ENCODE data around the gene CHST8.

The CHST8 gene

DNA sequence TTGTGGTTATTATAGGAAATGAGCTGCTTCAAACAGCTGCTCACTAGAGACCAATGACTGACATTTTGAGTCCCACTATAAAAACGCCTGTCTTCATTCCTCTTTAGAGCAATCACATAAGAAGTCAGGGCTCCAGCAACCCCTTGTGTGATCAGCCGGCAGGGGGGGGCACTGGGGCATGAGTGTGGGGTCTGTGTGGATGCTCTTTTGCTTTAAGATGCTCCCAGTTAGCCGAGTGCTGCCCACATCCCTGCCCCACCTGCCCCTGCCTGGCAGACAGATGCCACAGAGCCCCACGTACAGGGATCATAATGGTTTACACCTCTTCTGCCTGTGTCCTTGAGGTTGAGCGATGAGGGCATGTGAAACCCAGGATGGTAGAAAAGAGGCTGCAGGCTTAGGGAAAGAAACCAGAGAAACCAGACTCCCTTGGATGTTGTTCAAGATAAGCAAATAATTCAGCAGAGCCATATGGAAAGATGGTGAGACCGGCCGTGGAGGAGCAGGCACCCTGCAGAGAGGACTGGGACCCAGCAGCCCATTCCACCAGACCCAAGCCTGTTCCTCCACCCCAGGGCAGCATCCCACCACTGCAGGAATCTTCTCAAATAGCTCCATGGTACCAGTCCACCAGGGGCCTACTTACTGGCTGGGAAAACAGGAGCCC, 55.4 kb downstream of the CHST8 start:
- no peak overlapping the region for H3K27ac ChIP-seq (ENCODE audit: low read depth, low read length)
- H3K4me1 ChIP-seq (ENCODE audit: insufficient read depth, low read length) = no peaks in the 10 kb centered on the region
- H3K27me3 ChIP-seq (ENCODE audit: control insufficient read depth in 1 of 2, insufficient read depth in 2 of 2, low read length in 2 of 2) = peaks cover 0 to 9% of the 10 kb centered on the region in 2 donors
- H3K36me3 ChIP-seq (ENCODE audit: insufficient read depth, low read length) = no peaks in the 10 kb centered on the region
- no peaks in the 10 kb centered on the region for H3K9me3 ChIP-seq (ENCODE audit: low read length)
- H3K4me3 ChIP-seq (ENCODE audit: low read depth in 1 of 2, low read length in 2 of 2) = no peak overlapping the region
- H3K9ac ChIP-seq (ENCODE audit: low read length) = no peak overlapping the region

DNA sequence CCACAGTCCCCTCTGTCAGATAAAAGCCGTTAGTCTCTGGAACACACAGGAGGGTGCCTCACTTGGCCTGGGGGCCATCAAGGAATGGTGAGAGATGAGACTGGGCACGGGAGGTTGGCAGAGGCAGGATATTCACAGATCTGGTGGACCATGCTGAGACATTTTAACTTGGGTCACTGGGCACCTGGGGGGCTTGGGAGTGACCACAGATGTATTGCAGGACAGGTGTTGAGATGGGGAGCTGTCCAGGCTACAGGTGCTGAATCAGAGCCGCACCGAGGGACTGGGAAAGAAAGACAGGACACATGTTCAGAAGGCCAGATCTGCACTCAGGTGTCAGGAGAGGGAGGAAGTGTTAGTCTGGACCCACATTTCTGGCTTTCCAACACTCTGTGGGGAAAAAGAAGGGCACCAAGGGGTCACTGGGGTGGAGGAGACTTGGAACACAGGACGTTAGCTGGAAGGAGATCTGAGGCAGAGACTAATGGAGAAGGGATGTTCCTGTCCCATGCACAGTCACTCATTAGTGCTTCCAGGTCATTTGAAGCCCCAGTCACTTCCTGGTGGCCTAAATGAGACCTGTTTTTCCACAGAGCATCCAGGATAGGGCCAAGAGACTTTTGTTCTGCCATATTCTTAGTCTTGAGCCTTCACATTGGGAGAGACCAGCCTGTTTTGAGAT, 56.1 kb downstream of the CHST8 start:
- no peaks in the 10 kb centered on the region for H3K4me1 ChIP-seq (ENCODE audit: insufficient read depth, low read length)
- no peak overlapping the region for H3K4me3 ChIP-seq (ENCODE audit: low read depth in 1 of 2, low read length in 2 of 2)
- H3K27ac ChIP-seq (ENCODE audit: low read depth, low read length) = no peak overlapping the region
- no peaks in the 10 kb centered on the region for H3K9me3 ChIP-seq (ENCODE audit: low read length)
- H3K9ac ChIP-seq (ENCODE audit: low read length) = no peak overlapping the region
- no peaks in the 10 kb centered on the region for H3K36me3 ChIP-seq (ENCODE audit: insufficient read depth, low read length)
- peaks cover 0 to 9% of the 10 kb centered on the region in 2 donors for H3K27me3 ChIP-seq (ENCODE audit: control insufficient read depth in 1 of 2, insufficient read depth in 2 of 2, low read length in 2 of 2)

DNA sequence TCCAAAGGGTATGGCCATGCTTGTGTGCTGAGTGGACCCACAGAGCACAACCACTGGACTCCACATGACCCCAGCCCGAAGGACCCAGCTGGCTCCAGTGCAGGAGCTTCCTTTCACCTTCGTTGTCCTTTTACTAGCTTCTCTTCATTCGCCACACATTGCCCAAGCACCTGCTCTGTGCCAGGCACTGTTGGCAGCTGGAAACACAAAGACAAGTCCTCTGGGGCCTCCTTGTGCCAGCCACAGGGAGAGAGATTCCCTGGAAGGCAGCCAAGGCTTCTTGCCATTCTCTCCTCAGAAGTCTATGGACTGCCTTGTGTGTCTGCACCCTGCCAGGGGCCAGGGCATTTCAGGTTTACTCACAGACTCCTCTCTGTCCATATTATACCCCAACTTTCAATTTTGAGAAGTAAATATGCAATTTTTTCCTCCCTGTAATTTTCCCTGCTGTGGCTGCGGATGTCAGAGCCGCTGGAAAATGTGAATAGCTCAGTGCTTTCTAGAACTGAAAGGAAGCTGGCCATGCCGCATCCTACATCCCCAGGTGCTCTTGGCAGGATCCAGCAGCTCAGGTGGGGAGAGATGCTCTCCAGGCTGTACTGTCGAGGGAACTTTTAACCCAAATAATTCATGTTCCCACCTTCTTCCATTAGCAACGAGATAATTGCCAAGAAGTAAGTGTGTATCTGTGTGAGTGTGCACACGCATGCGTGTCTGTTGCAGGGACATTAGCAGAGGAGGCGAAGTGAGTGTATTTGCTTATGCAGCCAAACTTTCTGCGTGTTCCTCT, 57.2 kb downstream of the CHST8 start:
- Histone ChIP-seq H3K36me3 (ENCODE audit: insufficient read depth, low read length) (no peaks in the 10 kb centered on the region), H3K27me3 (ENCODE audit: control insufficient read depth in 1 of 2, insufficient read depth in 2 of 2, low read length in 2 of 2) (peaks cover 0 to 16% of the 10 kb centered on the region in 2 donors), H3K9ac (ENCODE audit: low read length) (no peak overlapping the region), H3K4me1 (ENCODE audit: insufficient read depth, low read length) (no peaks in the 10 kb centered on the region), H3K27ac (ENCODE audit: low read depth, low read length) (no peak overlapping the region), H3K4me3 (ENCODE audit: low read depth in 1 of 2, low read length in 2 of 2) (no peak overlapping the region), H3K9me3 (ENCODE audit: low read length) (no peaks in the 10 kb centered on the region)

DNA sequence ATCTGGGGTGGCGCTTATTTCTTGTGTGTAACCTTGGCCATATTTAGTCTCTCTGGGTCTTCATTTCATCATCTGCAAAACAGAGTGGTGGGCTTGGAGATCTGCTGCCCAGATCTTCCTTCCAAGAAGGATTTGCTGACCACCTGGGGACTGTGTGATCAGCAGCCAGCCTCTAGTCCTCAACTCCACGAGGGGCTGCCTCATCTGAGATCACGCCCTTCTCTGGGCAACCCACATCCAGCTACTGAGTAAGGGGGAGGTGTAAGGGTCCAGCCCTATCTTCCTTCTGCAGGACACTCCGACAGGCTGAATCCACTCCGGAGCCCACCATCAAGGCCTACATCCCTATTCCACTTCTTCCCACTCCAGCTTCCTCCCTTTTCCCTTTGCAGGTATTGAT, 57.9 kb downstream of the CHST8 start:
- peaks cover 0 to 21% of the 10 kb centered on the region in 2 donors for H3K27me3 ChIP-seq (ENCODE audit: control insufficient read depth in 1 of 2, insufficient read depth in 2 of 2, low read length in 2 of 2)
- H3K4me1 ChIP-seq (ENCODE audit: insufficient read depth, low read length) = no peaks in the 10 kb centered on the region
- no peak overlapping the region for H3K4me3 ChIP-seq (ENCODE audit: low read depth in 1 of 2, low read length in 2 of 2)
- no peaks in the 10 kb centered on the region for H3K36me3 ChIP-seq (ENCODE audit: insufficient read depth, low read length)
- H3K9me3 ChIP-seq (ENCODE audit: low read length) = no peaks in the 10 kb centered on the region
- no peak overlapping the region for H3K9ac ChIP-seq (ENCODE audit: low read length)
- H3K27ac ChIP-seq (ENCODE audit: low read depth, low read length) = no peak overlapping the region

DNA sequence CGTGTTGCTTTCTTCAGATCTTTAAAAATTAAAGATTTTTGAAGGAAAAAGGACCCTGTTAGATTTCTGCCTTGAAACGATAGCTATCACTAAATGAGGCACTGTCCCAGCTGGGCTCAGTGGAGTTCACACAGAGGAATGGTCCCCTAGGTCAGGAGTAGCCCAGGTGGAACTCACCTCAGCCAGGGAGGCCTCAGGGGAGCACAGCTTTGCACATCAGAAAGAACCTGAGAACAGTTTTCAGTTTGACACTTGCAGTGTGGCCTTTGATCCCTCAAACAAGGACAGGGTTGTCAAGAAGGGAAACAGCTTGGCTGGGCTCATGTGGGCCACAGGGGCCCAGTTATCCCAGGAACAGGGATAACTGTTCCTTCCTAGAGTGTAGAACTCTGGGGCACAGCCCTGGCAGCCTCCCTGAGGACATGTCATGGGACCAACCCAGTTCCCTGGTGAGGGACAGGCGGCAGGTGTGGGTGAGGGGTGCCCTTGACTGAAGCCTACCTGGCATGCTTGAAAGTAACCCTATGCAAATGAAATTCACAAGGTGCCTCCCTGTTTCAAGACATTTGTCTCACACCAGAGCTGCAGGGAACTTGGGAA, 59.4 kb downstream of the CHST8 start:
- Histone ChIP-seq H3K4me3 (ENCODE audit: low read depth in 1 of 2, low read length in 2 of 2) (no peak overlapping the region), H3K9ac (ENCODE audit: low read length) (no peak overlapping the region), H3K9me3 (ENCODE audit: low read length) (no peaks in the 10 kb centered on the region), H3K27me3 (ENCODE audit: control insufficient read depth in 1 of 2, insufficient read depth in 2 of 2, low read length in 2 of 2) (peaks cover 7 to 31% of the 10 kb centered on the region in 2 donors), H3K4me1 (ENCODE audit: insufficient read depth, low read length) (no peaks in the 10 kb centered on the region), H3K27ac (ENCODE audit: low read depth, low read length) (no peak overlapping the region), H3K36me3 (ENCODE audit: insufficient read depth, low read length) (no peaks in the 10 kb centered on the region)

DNA sequence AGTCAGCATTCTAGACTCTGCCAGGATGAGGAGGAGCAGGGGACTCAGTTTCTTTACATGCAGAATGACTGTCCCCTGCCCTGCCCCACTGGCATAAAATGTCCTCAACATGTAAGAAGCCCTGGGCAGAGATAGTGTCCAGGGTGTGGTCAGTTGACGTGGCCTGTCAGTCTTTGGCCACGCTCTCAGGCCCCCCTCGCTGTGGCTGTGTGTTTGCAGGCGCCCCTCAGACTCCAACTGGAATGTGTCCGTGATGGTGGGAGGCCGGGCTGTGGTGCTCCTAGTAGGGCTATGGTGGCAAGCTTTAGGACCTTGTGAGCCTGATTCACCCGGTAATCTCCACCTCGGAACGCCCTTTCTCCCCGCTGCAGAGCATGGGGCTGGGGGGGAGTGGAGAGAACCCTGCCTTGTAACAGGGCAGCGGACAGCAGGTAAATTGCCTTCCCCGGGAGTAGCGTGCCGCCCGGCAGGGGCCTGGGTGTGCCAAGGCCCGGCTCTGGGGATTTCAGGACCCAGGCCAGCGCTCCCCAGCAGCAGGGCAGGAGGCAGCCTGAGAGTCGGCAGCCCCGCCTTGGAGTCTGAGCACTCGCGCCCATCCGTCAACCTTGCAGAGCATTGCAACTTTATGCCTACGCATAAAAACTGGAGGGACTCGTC, 62.3 kb downstream of the CHST8 start:
- H3K36me3 ChIP-seq (ENCODE audit: insufficient read depth, low read length) = no peaks in the 10 kb centered on the region
- no peak overlapping the region for H3K9ac ChIP-seq (ENCODE audit: low read length)
- no peaks in the 10 kb centered on the region for H3K4me1 ChIP-seq (ENCODE audit: insufficient read depth, low read length)
- no peak overlapping the region for H3K27ac ChIP-seq (ENCODE audit: low read depth, low read length)
- no peak overlapping the region for H3K4me3 ChIP-seq (ENCODE audit: low read depth in 1 of 2, low read length in 2 of 2)
- no peaks in the 10 kb centered on the region for H3K9me3 ChIP-seq (ENCODE audit: low read length)
- peaks cover 7 to 49% of the 10 kb centered on the region in 2 donors for H3K27me3 ChIP-seq (ENCODE audit: control insufficient read depth in 1 of 2, insufficient read depth in 2 of 2, low read length in 2 of 2)

DNA sequence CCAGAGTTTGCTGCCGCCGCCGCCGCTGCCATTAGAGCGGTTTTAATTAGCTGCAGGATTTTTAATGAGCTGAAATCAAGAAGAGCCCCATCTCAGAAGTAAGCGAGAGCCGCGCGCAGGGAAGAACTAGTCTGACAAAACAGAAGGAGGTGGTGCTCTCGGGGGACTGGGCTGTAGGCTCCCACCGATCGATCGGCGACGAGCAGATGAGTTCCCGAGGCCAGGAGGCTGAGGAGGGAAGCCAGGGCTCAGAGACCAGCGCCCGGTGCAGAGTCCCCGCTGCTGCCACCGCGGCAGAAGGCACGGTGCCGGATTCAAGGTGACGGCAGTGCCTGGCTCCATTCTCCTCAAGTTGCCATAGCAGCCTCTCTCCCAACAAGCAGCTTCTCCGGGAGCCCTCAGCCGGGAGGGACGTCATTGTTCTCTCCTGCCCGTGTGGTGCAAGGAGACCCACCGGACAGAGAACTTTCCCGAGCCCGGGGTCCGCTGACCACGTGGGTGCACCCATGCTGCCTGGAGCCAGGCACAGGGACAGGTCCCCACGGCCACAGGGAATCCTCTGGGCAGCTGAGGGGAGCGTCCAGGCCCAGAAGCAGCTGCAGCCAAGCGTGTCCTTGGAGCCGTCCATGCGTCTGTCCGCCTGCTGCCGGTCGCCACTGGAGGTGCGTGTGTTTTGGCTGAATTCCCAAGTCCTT, 62.9 kb downstream of the CHST8 start:
- Histone ChIP-seq H3K27ac (ENCODE audit: low read depth, low read length) (no peak overlapping the region), H3K4me3 (ENCODE audit: low read depth in 1 of 2, low read length in 2 of 2) (no peak overlapping the region), H3K36me3 (ENCODE audit: insufficient read depth, low read length) (no peaks in the 10 kb centered on the region), H3K9me3 (ENCODE audit: low read length) (no peaks in the 10 kb centered on the region), H3K4me1 (ENCODE audit: insufficient read depth, low read length) (no peaks in the 10 kb centered on the region), H3K9ac (ENCODE audit: low read length) (no peak overlapping the region), H3K27me3 (ENCODE audit: control insufficient read depth in 1 of 2, insufficient read depth in 2 of 2, low read length in 2 of 2) (peaks cover 7 to 49% of the 10 kb centered on the region in 2 donors)

DNA sequence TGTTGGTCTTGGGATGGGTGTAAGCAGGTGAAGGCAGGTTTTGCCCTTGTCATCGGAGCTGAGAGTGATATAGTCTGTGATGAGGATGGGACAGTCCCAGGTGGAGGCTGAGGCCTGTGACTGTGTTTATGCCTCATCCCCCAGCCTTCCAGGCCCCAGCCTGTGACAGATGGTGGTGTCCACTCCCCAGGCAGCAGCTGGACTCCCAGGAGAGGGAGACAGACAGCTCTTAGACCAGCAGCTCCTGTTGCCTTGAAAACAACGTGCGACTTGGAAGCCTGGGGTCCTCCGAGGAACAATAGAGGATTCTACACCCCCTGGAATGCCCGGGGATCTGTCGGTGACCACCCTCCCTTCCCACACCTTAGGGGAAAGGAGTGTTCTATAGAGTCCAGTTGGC, 63.8 kb downstream of the CHST8 start:
- H3K9me3 ChIP-seq (ENCODE audit: low read length) = no peaks in the 10 kb centered on the region
- H3K27me3 ChIP-seq (ENCODE audit: control insufficient read depth in 1 of 2, insufficient read depth in 2 of 2, low read length in 2 of 2) = peaks cover 7 to 49% of the 10 kb centered on the region in 2 donors
- H3K4me3 ChIP-seq (ENCODE audit: low read depth in 1 of 2, low read length in 2 of 2) = no peak overlapping the region

DNA sequence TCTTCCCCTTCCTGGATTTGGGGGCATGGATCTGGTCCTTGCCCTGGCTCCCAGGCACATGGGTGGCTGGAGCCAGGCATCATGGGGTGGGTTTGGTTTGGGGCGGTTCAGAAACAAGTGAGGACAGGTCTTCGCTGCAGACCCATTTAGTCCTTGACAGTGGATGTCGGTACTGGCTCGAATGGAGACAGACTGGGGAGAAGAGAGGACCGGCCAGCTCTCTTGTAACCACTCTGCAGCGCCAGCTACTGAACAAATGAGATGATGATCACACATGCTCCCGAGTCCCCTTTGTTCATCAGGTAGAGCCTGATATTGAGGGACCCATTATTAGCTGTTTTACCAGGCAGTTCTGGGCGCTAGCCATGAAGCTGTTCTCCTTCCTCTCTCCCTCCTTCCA, 64.5 kb downstream of the CHST8 start:
- Histone ChIP-seq H3K27ac (ENCODE audit: low read depth, low read length) (no peak overlapping the region), H3K9me3 (ENCODE audit: low read length) (no peaks in the 10 kb centered on the region), H3K36me3 (ENCODE audit: insufficient read depth, low read length) (no peaks in the 10 kb centered on the region), H3K9ac (ENCODE audit: low read length) (no peak overlapping the region), H3K4me1 (ENCODE audit: insufficient read depth, low read length) (no peaks in the 10 kb centered on the region), H3K4me3 (ENCODE audit: low read depth in 1 of 2, low read length in 2 of 2) (no peak overlapping the region), H3K27me3 (ENCODE audit: control insufficient read depth in 1 of 2, insufficient read depth in 2 of 2, low read length in 2 of 2) (peaks cover 7 to 47% of the 10 kb centered on the region in 2 donors)

More for the DNA sequence above, 63.8 kb downstream of the CHST8 start:
- H3K27ac ChIP-seq (ENCODE audit: low read depth, low read length) = no peak overlapping the region
- H3K4me1 ChIP-seq (ENCODE audit: insufficient read depth, low read length) = no peaks in the 10 kb centered on the region
- H3K9ac ChIP-seq (ENCODE audit: low read length) = no peak overlapping the region
- no peaks in the 10 kb centered on the region for H3K36me3 ChIP-seq (ENCODE audit: insufficient read depth, low read length)

DNA sequence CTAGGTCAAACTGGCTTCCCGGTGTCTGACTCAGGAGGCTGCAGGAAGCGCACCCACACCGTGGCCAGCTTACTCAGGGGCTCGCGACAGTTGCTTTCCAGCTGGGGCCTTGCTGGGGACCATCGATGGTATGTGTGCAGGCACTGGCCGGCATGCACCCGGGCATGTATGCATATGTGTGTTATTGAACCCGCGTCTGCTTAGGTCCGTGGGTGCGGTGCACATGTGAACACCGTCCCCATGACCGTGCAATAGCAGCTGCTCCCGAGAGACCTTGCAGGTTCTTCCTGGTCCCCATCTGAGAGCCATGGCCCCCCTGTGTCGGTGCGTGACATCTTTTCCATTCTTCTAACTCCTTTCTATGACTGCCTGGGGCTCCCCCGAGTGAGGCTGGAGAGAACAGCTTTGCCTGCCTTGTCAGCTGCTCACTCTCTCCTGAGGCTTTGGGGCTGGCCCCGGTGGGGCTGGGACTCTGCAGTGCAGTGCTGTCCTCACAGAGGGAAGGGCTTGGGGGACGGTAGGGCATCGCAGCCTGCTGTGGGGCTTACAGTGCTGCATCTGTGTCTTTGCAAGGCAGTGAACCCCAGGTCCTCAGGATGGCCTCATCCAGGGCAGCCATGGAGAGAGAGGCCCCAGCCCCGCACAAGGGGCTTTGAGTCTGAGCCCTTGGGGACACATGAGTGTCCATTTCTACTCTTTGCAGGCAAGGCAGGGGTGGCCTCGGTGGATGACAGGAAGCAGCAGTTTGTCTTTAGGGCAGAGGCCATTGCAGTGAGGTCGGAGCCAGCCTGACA, 65.1 kb downstream of the CHST8 start:
- H3K9ac ChIP-seq (ENCODE audit: low read length) = no peak overlapping the region
- H3K27ac ChIP-seq (ENCODE audit: low read depth, low read length) = no peak overlapping the region

More for the DNA sequence above, 65.1 kb downstream of the CHST8 start:
- no peaks in the 10 kb centered on the region for H3K36me3 ChIP-seq (ENCODE audit: insufficient read depth, low read length)
- H3K27me3 ChIP-seq (ENCODE audit: control insufficient read depth in 1 of 2, insufficient read depth in 2 of 2, low read length in 2 of 2) = peaks cover 7 to 43% of the 10 kb centered on the region in 2 donors
- no peaks in the 10 kb centered on the region for H3K4me1 ChIP-seq (ENCODE audit: insufficient read depth, low read length)
- H3K9me3 ChIP-seq (ENCODE audit: low read length) = no peaks in the 10 kb centered on the region
- H3K4me3 ChIP-seq (ENCODE audit: low read depth in 1 of 2, low read length in 2 of 2) = no peak overlapping the region
